Spleen (tissue), 11 donors: ENCODE measurements around the gene KLHDC3. TPM values are rescaled to one million over a fixed set of nuclear protein-coding genes. Genes with fewer than 3 reads are reported as not detected.

Source experiments
- DNase-seq: peaks from one replicate; pipeline ENCODE4 v3.0.0-alpha.2; 2020
- H3K27ac ChIP-seq, 8 donors: fragments of 200-600 bp; sonication (generic) in 7 of 8; 1 replicate in 4 of 8; 2 replicates in 4 of 8; pipeline versions ENCODE4 v1.5.0 to v1.8.0; 2016 to 2021; ENCODE audit warnings: inconsistent platforms in 4 of 8, mild to moderate bottlenecking in 4 of 8, moderate library complexity in 1 of 8
- H3K27me3 ChIP-seq, 7 donors: fragments of 200-600 bp; sonication (generic) in 6 of 7; replicated peaks in 1 of 7; 1 replicate in 4 of 7; 2 replicates in 3 of 7; pipeline versions ENCODE4 v1.5.0 to v1.8.0; 2016 to 2021; ENCODE audit warnings: inconsistent platforms in 3 of 7, mild to moderate bottlenecking in 1 of 7
- H3K36me3 ChIP-seq, 6 donors: fragments of 200-600 bp; sonication (generic) in 5 of 6; 1 replicate in 4 of 6; 2 replicates in 2 of 6; pipeline versions ENCODE4 v1.5.0 to v1.8.0; 2016 to 2021; ENCODE audit warnings: inconsistent platforms in 2 of 6
- H3K4me1 ChIP-seq, 6 donors: fragments of 200-600 bp; sonication (generic) in 5 of 6; 1 replicate in 3 of 6; 2 replicates in 3 of 6; pipeline versions ENCODE4 v1.5.0 to v1.8.0; 2016 to 2021; ENCODE audit warnings: inconsistent platforms in 3 of 6
- H3K4me3 ChIP-seq, 8 donors: fragments of 200-600 bp; sonication (generic) in 7 of 8; 1 replicate in 4 of 8; 2 replicates in 4 of 8; pipeline versions ENCODE4 v1.5.0 to v1.8.0; 2016 to 2021; ENCODE audit warnings: inconsistent platforms in 4 of 8, mild to moderate bottlenecking in 4 of 8, moderate library complexity in 2 of 8
- H3K9me3 ChIP-seq, 8 donors: fragments of 200-600 bp; sonication (generic) in 7 of 8; 1 replicate in 4 of 8; 2 replicates in 4 of 8; pipeline versions ENCODE4 v1.5.0 to v1.8.0; 2016 to 2021; ENCODE audit warnings: inconsistent platforms in 4 of 8
- CTCF ChIP-seq, 11 experiments: fragments of 200-600 bp in 7 of 11; fragments of 450-650 bp in 4 of 11; sonication (generic) in 4 of 11; IDR thresholded peaks in 8 of 11; conservative IDR thresholded peaks in 3 of 11; 1 replicate in 7 of 11; 2 replicates in 4 of 11; pipeline versions ENCODE4 v1.4.0 to v1.8.0; 2016 to 2021; ENCODE audit warnings: antibody characterized with exemption in 11 of 11, inconsistent platforms in 4 of 11, mild to moderate bottlenecking in 1 of 11
- POLR2A ChIP-seq, 3 donors: fragments of 450-650 bp; IDR thresholded peaks; one replicate each; pipeline ENCODE4 v1.5.1; 2017; ENCODE audit warnings: antibody characterized with exemption in 3 of 3, mild to moderate bottlenecking in 1 of 3
- POLR2AphosphoS5 ChIP-seq, 3 donors: sonication (generic); formaldehyde crosslinking; IDR thresholded peaks; one replicate each; pipeline ENCODE4 v1.5.1; 2017; ENCODE audit warnings: antibody characterized with exemption in 3 of 3
- WGBS, 5 donors: extraction: QIAGEN DNeasy Blood & Tissue Kit in 3 of 5; methylation state at CpG; one replicate each; pipeline versions ENCODE4 v1.1.5 to v1.1.7; 2013 to 2018; 5-methylcytosine and 5-hydroxymethylcytosine counted together
- intact Hi-C: fragments of 100-400 bp; cut with DNase I; formaldehyde crosslinking; loops from one replicate; pipeline ENCODE4 v1.15.0; 2023; ENCODE audit warnings: low total_unique reads
- polyA plus RNA-seq, 3 donors: library from polyadenylated mRNA; stranded (reverse); fragments of 200-250 nt; gene quantifications; one replicate each; pipeline ENCODE4 v1.2.1, GENCODE V29; 2013
- total RNA-seq, 7 donors: library from RNA; depleted of rRNA in 3 of 7; stranded (reverse); fragments of >200 nt in 3 of 7; fragmentation: NEBNext Ultra II Directional in 4 of 7; extraction: Animal tissue kit (Norgen Biotek cat#: 25700) in 4 of 7; gene quantifications; one replicate each; pipeline versions ENCODE4 v1.1.0 to v1.2.1, GENCODE V29; 2016 to 2021
- donor health status: healthy with polysubstance abuse.
- donor health status: DM: no; HTN: no; CAD: no; lungs with moderate emphysema.
- donor health status: DM: no; HTN: no; CAD: no.
- donor health status: Bipolar disorder and iron deficiency.
- donor health status: healthy.
- donor health status: DM: no; HTN: no; CAD: no.
- donor health status: DM: yes; HTN: yes; CAD: no.

KLHDC3 gene
- total and polyA plus RNA-seq, 10 donors, result 37.3 to 89.2 (median 66.0) TPM

GRCh38 chr6:43021270-43022047 lies 7.4 kb downstream of the KLHDC3 start, which contains the start of gene RRP36:
RRP36 (plus strand) TSS chr6:43021623; CDS start chr6:43021655, 32 bp downstream.
- WGBS, 5 donors, result 1 to 2% (median 1%) methylated on average over 12 to 56 of the region's 56 CpGs
- peak within 1 kb of the TSS; percentile 81 to 95 (median 90) for H3K27ac ChIP-seq
- no peaks in the 10 kb centered on the region for H3K27me3 ChIP-seq
- TF ChIP-seq CTCF (IDR thresholded peaks at IDR 0.05 in 8 of 11, conservative IDR thresholded peaks at IDR 0.05 in 3 of 11) (no peak), POLR2A (IDR thresholded peaks at IDR 0.05) (no peak), POLR2AphosphoS5 (IDR thresholded peaks at IDR 0.05) (peak; percentile 86 to 90 (median 88))
- intact Hi-C loops, result no loop called here
- DNase-seq, result peak; percentile 96
- peaks cover 23 to 63% (median 44%) of the 10 kb centered on the region in 6 donors for H3K4me1 ChIP-seq
- no peaks in the 10 kb centered on the region for H3K9me3 ChIP-seq
- peak within 1 kb of the TSS; percentile 72 to 99 (median 98) for H3K4me3 ChIP-seq
- H3K36me3 ChIP-seq, result peaks cover 0 to 79% (median 47%) of the 10 kb centered on the region in 6 donors

GRCh38 chr6:43024436-43024835 lies 10.4 kb downstream of the KLHDC3 start:
- no peak for TF ChIP-seq CTCF (IDR thresholded peaks at IDR 0.05 in 8 of 11, conservative IDR thresholded peaks at IDR 0.05 in 3 of 11)
- no peak for TF ChIP-seq POLR2AphosphoS5 (IDR thresholded peaks at IDR 0.05)
- no peak for TF ChIP-seq POLR2A (IDR thresholded peaks at IDR 0.05)
- WGBS, 5 donors, result 81 to 97% (median 88%) methylated on average over 2 of the region's 2 CpGs
- no peak overlapping the region for H3K4me3 ChIP-seq
- no peaks in the 10 kb centered on the region for H3K27me3 ChIP-seq
- no peaks in the 10 kb centered on the region for H3K9me3 ChIP-seq
- peaks cover 0 to 80% (median 51%) of the 10 kb centered on the region in 6 donors for H3K36me3 ChIP-seq
- H3K27ac ChIP-seq, result no peak overlapping the region
- intact Hi-C loops, result no loop called here
- peaks cover 15 to 44% (median 31%) of the 10 kb centered on the region in 6 donors for H3K4me1 ChIP-seq
- DNase-seq, result no peak

GRCh38 chr6:43026365-43026764 lies 12.3 kb downstream of the KLHDC3 start:
- peaks cover 0 to 85% (median 65%) of the 10 kb centered on the region in 6 donors for H3K36me3 ChIP-seq

More at GRCh38 chr6:43026365-43026764, 12.3 kb downstream of the KLHDC3 start:
- intact Hi-C loops, result no loop called here
- Histone ChIP-seq H3K4me3 (no peak overlapping the region), H3K4me1 (peaks cover 9 to 32% (median 22%) of the 10 kb centered on the region in 6 donors), H3K9me3 (no peaks in the 10 kb centered on the region), H3K27me3 (no peaks in the 10 kb centered on the region), H3K27ac (no peak overlapping the region)
- 90 to 97% (median 95%) methylated on average over 5 of the region's 5 CpGs for WGBS, 5 donors
- no peak for DNase-seq
- TF ChIP-seq CTCF (IDR thresholded peaks at IDR 0.05 in 8 of 11, conservative IDR thresholded peaks at IDR 0.05 in 3 of 11) (no peak), POLR2A (IDR thresholded peaks at IDR 0.05) (no peak), POLR2AphosphoS5 (IDR thresholded peaks at IDR 0.05) (no peak)
